NCI-H2107 (cell line): ENCODE measurements around the gene KCNQ2.

Experiments
- DNase-seq: peaks from one replicate; lab custom pipeline; 2025; lab: John Stamatoyannopoulos, UW

KCNQ2 gene

GRCh38 chr20:63434599-63435378, 37.7 kb downstream of the KCNQ2 start:
- DNase-seq = no peak

DNA sequence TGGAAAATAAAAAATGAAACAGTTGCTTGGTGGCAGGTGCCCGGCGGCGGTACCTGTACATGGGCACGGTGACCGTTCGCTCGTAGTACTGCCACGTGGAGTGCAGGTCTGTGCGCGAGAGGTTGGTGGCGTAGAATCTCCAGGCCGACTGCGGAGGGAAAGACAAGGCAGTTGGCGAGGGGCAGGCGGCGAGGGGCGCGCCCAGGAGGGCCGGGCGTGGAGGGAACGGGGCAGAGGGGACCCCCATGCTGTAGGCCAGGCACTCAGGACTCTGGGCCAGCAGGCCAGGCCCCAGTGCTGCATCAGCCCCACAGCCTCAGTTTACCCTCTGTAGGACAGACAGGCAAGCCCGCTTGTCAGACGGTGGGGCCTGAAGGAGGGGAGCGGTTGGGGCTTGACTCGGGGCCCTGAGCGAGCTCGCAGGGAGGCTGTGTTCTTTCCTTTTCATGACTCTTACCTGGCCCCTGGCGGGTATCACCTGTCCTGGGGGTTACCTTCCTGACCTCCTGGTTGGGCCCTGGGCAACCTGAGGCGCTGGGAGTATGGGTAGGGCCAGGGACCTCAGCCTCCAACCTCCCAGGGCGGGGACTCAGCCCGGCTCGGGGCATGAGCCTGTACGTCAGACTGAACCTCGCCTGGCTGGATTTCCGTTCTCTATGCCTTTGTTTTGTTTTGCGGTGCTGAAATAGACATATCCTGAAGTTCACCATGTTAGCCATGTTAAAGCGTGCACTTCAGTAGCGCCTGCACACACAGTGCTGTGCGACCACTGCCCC, 38.5 kb downstream of the KCNQ2 start:
- no peak for DNase-seq

- no peak for DNase-seq
Observed at GRCh38 chr20:63433351-63433750, 39.1 kb downstream of the KCNQ2 start.

GRCh38 chr20:63432577-63433325, 39.7 kb downstream of the KCNQ2 start:
- no peak for DNase-seq

DNA sequence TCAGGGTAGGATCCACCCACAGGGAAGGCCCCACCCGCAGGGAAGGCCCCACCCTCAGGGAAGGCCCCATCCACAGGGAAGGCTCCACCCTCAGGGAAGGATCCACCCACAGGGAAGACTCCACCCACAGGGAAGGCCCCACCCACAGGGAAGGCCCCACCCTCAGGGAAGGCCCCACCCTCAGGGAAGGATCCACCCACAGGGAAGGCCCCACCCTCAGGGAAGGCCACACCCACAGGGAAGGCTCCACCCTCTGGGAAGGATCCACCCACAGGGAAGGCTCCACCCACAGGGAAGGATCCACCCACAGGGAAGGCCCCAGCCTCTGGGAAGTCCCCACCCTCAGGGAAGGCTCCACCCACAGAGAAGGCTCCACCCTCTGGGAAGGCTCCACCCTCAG, 40.5 kb downstream of the KCNQ2 start:
- no peak for DNase-seq

DNA sequence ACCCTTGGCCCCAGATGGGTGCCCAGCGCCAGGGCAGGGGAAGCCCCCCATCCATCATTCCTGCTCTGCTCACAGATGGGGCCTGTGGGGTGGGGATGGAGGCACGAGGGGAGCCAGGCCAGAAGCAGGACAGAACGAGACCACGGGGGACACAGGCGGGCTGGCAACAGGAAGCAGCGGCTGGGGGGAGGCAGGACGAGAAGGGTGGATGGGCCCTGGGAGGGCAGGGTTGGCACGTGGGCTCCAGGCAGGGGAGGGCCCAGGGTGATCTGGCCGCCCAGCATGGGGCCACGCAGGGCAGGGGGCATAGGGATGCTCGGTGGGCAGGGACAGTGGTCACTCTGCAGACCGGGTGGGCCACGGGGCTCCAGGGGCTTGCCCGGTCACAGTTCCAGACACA, 41.6 kb downstream of the KCNQ2 start:
- no peak for DNase-seq

DNA sequence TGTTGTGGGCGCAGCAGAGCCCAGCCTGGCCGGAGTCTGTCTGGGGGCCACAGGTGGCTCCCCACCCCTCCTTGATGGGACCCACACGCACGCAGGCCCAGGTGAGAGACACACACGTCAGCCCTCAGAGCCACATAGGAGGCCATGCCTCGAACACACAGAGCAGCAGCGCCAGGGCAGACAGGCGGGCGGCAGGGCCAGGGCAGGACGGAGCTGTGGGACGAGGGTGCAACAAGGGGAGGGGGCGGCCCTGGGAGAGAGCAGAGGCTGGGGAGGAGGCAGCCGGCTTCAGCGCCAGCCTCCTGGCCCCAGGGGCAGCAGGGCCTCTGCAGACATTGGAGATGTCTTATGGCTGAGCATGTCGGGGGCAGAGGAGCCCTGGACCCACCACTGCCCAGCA, 42.5 kb downstream of the KCNQ2 start:
- DNase-seq = no peak

- no peak for DNase-seq
Observed at GRCh38 chr20:63428906-63429575, 43.4 kb downstream of the KCNQ2 start.

DNA sequence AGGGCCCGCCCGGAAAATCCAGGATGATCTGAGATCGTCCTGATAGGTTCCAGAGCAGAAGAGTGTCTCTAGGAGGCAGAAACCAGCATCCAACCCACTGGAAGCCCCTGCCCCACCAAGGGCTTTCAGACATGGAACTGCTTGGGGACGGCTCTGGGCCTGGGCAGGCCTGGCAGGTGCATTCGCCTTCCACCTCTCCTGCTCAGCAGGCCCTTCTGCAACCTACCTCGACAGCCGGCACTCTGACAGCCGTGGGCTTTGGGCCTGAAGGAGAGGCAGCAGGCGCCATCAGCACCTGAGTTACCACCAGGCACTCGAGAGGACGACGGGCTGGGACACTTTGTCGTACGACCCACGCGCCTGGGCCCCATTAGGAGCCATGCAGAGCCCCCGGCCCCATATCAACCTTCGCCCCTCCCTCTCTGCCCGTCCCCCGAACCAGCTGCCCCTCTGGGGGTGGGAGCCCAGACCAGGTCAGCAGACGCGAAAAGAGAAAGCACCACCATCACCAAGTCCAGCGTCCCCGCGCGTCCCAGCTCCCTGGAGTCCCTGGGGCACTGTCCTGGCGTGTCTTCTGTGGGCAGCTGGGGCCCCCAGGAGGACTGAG, 44.6 kb downstream of the KCNQ2 start:
- no peak for DNase-seq

- DNase-seq = no peak
Observed at GRCh38 chr20:63427206-63427605, 45.2 kb downstream of the KCNQ2 start.

GRCh38 chr20:63425846-63426485, 46.5 kb downstream of the KCNQ2 start:
- DNase-seq = no peak

- no peak for DNase-seq
Observed at GRCh38 chr20:63424613-63425012, 47.8 kb downstream of the KCNQ2 start.

GRCh38 chr20:63423751-63424150, 48.7 kb downstream of the KCNQ2 start:
- no peak for DNase-seq

GRCh38 chr20:63422653-63423052, 49.8 kb downstream of the KCNQ2 start:
- no peak for DNase-seq

GRCh38 chr20:63421913-63422312, 50.5 kb downstream of the KCNQ2 start:
- no peak for DNase-seq

DNA sequence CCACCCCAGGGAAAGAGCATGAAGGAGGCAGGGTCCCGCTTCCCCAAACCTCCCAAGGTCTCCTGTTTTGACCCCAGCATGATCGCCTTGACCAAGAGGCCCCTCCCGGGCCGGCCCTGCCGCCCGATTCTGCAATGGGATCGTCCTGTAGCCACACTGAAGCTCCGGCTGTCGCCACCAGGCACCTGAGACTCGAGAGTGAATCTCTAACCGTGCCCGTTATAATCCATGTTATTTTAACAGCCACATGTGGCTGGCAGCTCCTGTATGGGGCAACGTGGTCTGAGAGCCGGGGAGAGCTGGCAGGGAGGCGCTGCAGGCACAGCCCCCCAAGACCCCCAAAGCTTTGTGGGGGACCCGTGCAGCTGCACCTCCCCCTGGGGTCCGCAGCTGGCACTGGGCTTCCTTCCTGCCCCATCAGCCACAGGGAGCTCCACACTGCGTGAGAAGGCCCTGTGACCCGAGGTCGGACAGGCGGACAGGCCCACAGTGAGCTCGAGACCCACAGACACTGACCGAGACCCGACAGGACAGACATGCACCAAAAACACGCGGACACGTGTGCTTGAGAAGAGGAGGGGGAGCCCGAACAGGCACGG, 51.3 kb downstream of the KCNQ2 start:
- no peak for DNase-seq

DNA sequence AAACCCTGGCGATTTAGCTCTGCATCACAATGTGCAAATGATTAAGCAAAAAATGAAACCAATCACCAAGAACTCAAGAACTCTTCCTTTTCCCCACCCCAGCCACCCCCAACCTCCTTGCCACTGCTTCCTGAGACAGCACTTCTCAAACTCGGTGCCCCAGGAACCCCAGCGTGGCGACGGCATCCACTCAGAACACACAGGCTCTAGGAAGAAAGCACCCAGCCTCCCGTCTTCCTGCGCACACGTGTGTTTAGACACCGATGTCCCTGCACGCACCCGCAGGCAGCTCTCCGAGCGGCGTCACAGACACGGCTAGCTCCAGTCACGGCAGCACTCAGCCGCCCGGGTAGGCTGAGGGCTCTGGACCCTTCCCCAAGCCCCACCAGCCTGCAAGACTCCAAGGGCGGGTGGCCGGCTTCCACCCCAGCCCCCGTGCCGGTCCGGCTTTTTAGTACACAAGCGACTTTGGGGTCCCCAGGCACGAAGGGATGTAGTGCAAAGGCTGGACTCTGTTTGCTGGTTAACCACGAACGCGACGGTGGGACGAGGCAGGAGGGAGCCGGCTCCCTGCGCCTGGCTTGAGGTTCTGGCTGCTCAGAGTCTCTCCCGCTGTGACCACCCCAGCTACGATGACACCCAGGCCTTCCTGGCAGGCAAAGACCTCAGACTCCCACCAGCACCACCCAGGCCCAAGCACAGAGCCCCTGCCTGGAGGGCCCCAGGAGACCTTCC, 51.9 kb downstream of the KCNQ2 start:
- no peak for DNase-seq

GRCh38 chr20:63419299-63419698, 53.2 kb downstream of the KCNQ2 start:
- DNase-seq = no peak

- DNase-seq = no peak
Observed at GRCh38 chr20:63418617-63419016, 53.8 kb downstream of the KCNQ2 start.

DNA sequence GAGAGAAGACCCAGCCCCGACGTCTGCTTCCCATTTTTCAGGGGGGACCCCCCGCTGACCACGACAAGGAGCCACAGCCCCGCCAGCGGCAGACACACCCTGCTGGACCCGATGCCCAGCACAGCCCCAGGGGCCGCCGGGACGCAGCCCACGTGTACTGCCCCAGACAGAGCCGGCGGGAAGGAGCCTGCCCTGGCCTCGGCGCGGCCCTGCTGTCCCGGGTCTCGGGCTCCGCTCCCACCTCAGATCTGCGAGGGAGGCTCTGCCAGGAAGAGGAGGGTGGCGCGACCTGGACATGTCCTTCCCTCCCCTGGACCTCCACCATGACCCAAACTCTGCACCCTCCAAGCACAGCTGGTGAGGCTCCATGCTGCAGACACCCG, 54.7 kb downstream of the KCNQ2 start:
- DNase-seq = no peak
